ENCODE measurements around the gene TSC2. TPM values are rescaled to one million over a fixed set of nuclear protein-coding genes. Genes with fewer than 3 reads are reported as not detected.

TSC2 gene
- total and polyA plus RNA-seq, 2 of the 13 experiments (the other 11 are each of a cell fraction or from before 2014, with no cell fraction given), result 19.6 to 40.4 TPM

GRCh38 chr16:2036200-2036966 is 11.4 kb upstream of the TSC2 start (continued):
- TF ChIP-seq ZNF335 (CRISPR knock-in tag; IDR thresholded peaks at IDR 0.05), result no peak
- TF ChIP-seq ZNF280D (CRISPR knock-in tag; IDR thresholded peaks at IDR 0.05), result no peak
- TF ChIP-seq NONO (IDR thresholded peaks at IDR 0.05), result no peak
- TF ChIP-seq NONO (CRISPR knock-in tag; conservative IDR thresholded peaks at IDR 0.05), result no peak
- no peak for TF ChIP-seq HDAC2 (CRISPR knock-in tag; IDR thresholded peaks at IDR 0.05)
- TF ChIP-seq WIZ (CRISPR knock-in tag; IDR thresholded peaks at IDR 0.05), result no peak
- no peak for TF ChIP-seq FOSL2 (CRISPR knock-in tag; IDR thresholded peaks at IDR 0.05)
- no peak for TF ChIP-seq ZGPAT (CRISPR knock-in tag; IDR thresholded peaks at IDR 0.05)
- no peak for TF ChIP-seq GLMP (CRISPR knock-in tag; IDR thresholded peaks at IDR 0.05; ENCODE audit: borderline replicate concordance)
- TF ChIP-seq GLI4 (CRISPR knock-in tag; IDR thresholded peaks at IDR 0.05; ENCODE audit: borderline replicate concordance), result no peak
- TF ChIP-seq EEA1 (CRISPR knock-in tag; IDR thresholded peaks at IDR 0.05; ENCODE audit: borderline replicate concordance), result no peak
- TF ChIP-seq THAP8 (CRISPR knock-in tag; IDR thresholded peaks at IDR 0.05; ENCODE audit: borderline replicate concordance), result no peak
- no peak for TF ChIP-seq HMG20B (CRISPR knock-in tag; conservative IDR thresholded peaks at IDR 0.05)
- TF ChIP-seq NFKB2 (CRISPR knock-in tag; IDR thresholded peaks at IDR 0.05; ENCODE audit: borderline replicate concordance), result peak; percentile 10; the same call in 1 of the 2 replicates
- TF ChIP-seq TIGD3 (CRISPR knock-in tag; IDR thresholded peaks at IDR 0.05; ENCODE audit: borderline replicate concordance), result no peak
- no peak for TF ChIP-seq ZNF207 (IDR thresholded peaks at IDR 0.05; ENCODE audit: borderline replicate concordance)
- TF ChIP-seq DMTF1 (CRISPR knock-in tag; IDR thresholded peaks at IDR 0.05), result no peak
- no peak for TF ChIP-seq ZNF296 (CRISPR knock-in tag; conservative IDR thresholded peaks at IDR 0.05)
- peak; percentile 61 for TF ChIP-seq AGO2 (optimal IDR thresholded peaks at IDR 0.05; ENCODE audit: low read depth, low read length)
